Stimulated activated CD8-positive, alpha-beta memory T cell treated with anti-CD3 and anti-CD28 coated beads, Interleukin-4, amount 100 ng/mL, for 24 hours (primary cell): ENCODE measurements around the gene GRPEL1.

Experiments
- DNase-seq: peaks from one replicate; pipeline ENCODE4 v3.0.0-alpha.2; 2020; ENCODE audit warnings: low read depth

The GRPEL1 gene

DNA sequence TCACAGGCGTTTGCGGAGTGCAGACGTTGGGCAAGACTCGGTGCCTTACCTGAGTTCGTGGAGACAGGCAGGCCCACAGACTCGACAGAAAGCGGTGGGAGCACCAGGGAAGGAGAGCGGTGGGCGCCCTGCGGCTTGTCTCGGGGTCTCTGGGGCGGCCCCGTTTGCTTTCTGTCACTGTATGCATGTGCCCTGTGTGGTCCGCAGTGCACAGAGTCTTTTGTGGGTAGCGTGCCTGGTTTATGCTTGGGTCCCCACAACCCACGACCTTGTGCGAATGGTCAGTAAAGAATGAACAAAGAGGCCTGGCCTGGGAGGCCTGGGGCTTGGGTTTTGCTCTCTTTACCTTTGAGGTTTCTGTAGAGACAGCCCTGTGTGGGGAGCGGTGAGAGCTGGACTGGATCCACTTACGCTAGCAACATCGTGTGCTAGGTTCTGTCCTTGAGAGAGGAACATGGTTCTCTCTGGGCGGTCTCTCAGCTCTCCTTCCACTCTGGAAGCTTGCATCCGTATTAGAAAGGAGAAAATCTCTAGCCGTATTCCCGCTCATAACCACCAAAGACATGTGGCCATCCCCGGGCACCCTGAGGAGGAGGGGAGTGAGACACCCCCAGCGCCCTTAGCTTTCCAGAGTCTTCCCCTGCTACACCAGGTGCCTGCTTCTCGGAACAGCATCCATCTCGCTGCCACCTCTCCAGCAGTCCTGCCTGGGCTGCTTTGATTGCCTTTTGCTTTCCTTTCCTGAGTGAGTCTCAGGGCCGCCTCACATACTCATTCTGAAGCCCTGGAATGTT is 23.5 kb downstream of the GRPEL1 start:
- DNase-seq, result no peak

DNA sequence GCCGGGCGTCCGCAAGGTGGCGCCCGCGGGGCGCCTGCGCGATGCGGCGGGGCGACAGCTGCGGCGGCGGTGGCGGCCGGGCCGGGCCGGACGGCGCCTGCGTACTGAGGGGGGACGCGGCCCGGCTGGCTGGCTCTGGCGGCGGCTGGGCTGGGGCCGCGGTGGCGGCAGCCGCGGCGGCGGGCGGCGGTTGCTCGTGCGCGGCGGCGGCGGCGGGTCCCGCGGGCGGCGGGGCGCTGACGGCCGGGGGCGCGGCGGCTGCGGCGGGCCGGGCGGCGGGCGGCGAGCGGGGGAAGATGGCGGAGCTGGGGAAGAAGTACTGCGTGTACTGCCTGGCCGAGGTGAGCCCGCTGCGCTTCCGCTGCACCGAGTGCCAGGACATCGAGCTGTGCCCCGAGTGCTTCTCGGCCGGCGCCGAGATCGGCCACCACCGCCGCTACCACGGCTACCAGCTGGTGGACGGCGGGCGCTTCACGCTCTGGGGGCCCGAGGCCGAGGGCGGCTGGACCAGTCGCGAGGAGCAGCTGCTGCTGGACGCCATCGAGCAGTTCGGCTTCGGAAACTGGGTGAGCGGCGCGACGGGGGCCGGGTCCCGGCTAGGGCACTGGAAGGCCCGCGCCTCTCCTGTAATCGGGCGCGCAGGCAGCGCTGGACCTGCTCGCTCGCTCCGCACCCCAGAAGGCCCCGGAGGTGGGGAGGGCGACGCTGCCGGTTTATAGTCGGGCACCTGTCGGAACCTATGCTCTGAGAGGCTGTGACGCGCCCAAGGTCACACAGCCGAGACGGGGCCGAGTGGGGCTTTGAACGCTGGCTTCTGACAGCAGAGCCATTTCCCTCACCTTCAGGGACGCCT is 24.4 kb downstream of the GRPEL1 start, which contains the start of gene TADA2B:
Gene TADA2B (plus strand): TSS at position 89 of the 853 bp plus-strand sequence. CDS start 208 bp downstream, at position 297.
- peak; percentile 29 for DNase-seq

DNA sequence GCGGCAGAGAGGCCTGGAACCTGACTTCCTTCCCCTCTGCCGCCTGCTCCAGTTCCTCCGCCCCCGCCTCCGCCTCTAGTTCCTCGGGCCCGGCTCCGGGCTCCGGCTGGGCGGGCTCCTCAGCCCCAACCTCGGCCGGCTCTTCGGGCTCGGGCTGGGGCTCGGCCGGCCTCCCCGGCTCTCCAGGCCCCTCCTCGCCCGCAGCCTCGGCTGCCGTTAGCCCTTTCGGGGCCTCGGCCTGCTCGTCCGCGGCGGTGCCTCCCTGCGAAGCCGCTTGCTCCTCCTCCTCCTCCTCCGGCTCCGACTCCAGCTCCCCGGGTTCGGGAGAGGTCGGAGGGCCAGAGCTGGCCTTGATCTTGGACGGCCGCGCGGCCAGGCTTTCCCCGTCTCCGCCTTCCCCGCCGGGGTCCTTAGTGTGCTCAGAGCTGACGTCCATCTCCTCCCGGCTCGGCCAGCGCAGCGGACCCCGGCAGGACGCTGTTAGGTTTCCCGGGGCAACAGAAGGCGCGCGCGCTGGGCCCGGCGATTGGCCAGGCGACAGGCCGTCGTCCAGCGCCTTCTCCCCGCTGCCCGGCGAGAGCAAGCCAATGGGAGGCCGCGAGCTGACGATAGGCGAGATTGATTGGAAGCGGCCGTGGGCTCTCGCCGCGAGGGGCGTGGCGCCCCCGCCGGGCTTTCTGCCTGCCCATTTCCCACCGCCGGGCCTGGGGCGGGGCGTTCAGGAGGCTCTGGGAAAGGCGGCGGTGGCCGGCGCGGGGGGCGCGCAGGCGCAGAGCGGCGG is 25.2 kb downstream of the GRPEL1 start:
- peak; percentile 92 for DNase-seq

DNA sequence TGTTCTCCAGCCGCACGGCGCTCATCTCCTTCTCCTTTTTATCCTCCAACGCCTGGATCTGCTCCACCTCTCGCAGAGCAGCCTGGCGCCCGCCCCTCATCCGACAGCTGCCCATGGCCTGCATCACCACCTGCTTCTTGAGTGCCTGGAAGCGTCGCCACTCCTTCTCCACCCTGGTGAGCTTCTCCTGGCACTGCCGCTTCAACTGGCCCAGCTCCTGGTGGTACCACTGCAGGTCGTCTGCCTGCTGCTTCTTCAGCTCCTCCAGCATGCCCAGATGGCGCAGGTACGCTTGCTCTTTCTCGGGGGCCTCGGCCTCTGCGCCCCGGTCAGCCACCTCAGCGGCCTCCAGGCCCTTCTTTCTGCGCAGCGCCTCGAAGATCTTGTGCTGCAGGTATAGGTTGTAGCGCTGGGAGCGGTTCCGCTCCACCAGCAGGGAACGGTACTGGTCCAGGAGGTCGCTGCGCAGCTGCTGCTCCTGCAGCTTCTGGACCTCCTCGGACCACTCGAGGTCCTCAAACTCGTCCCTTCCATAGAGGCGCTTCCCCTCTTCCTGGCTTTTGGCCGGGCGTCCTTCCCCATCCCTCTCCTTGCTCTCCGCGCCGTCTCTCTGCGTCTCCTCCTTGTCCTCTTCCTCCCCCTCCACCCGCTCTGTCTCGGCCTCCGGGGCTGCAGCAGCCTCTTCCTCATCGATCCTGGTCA is 25.9 kb downstream of the GRPEL1 start:
- DNase-seq, result no peak

DNA sequence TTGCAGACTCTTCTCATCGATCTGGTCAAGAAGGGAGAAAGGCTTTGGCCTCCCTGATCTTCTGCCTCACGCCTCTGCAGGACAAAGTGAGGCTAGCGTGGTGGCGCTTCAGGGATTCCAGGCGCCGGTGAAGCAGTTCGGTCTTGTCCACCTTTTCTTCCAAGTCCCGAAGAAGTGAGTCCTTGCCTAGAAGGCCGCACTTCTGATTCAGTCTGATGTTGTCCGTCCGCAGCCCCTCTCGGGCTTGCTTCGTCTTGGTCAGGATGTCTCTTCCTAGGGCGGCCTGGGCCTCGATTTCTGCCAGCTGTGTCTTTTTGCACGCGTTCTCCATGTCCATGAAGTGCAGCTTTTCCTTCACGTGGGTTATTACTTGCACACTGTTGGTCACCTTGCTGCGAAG is 26.6 kb downstream of the GRPEL1 start:
- no peak for DNase-seq

DNA sequence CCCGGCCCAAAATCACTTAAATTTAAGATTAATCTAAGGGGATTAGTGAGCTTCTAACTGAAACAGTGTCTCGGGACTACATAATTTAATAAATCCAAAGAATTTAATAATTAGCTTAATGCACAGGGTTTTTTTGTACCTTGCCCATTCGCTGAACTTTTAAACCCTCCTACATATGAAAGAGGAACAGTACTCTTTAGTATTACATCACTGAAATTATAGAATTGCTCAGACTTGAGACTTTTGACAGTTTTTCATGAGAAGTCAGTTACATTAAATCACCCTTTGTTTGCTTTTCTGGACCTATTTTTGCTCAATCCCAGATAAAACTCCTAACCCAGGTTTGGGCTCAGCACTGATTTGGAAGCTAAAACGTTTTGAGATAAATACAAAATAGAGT is 27.1 kb downstream of the GRPEL1 start:
- DNase-seq, result no peak

DNA sequence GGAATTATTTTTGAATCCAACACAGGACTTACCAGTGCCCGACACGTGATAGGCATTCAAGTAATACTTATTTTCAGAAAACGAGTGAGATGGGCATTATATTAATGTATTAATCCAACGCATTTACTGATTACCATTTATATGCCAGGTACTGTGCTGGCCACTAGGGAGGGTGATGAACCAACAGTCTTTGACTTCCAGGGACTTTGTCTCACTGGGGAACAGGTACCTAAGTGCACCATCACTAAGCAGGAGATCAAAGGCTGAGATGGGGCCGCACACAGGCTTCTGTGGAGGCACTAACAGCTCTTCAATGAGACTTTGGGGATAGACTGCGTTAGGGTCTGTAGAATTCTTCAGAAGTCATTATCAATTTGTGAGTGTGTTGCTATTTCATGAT is 30.4 kb downstream of the GRPEL1 start:
- DNase-seq, result no peak

DNA sequence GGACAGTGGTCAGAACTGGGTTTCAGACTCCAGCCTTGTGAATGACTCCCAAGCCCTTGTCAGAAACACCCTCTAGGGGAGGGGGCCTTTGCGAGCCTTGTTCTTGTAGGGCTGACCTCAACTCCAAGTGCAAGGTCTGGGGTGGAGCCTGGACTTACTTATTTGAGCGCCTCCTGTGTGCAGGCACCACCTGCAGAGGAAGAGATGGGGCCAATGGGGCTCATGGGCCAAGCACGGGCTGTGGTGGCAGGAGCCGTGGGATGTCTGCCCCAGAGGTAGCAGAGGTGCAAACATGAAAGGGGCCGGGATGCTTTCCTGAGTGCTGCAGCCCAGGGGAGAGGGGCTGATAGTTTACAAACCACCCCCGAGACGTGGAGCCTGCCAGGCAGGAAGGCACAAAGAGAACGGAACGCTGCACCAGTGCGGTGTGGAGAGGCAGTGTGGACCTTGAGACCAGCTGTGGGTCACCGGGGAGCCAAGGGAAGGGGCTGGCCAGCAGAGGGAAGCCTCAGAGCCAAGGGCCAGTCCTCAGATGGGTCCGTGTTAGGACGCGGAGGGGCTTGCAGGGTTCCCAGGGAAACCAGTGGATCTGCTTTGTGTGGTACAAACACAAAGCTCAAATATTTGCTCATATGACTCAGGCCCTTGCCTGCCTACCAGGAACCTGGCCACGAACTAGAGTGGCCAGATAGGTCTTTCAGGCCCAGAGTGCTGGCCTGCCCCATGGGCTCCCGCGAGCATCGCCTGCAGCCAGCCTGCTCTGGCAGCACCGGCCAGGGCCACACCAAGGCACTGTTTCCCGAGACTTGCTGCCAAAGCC is 33.4 kb downstream of the GRPEL1 start:
- DNase-seq, result no peak

DNA sequence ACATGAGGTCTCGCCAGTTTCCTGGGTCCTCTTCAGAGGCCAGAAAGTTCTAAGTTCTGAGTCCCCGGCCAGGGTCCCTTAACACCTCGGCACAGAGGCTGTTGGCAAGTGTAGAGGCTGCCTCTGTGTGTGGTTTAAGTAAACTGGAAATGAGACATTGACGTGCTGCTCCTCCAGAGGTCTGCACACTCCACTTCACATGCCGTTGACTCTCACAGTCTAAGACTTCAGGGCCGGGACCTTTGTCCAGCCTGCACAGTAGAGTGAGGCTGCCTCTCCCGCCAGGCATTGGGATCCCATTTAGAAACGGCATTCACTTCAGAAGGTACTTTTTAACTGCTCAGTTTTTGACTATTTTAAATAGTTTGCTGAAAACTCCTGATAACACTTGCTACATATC is 35.3 kb downstream of the GRPEL1 start:
- DNase-seq, result no peak

DNA sequence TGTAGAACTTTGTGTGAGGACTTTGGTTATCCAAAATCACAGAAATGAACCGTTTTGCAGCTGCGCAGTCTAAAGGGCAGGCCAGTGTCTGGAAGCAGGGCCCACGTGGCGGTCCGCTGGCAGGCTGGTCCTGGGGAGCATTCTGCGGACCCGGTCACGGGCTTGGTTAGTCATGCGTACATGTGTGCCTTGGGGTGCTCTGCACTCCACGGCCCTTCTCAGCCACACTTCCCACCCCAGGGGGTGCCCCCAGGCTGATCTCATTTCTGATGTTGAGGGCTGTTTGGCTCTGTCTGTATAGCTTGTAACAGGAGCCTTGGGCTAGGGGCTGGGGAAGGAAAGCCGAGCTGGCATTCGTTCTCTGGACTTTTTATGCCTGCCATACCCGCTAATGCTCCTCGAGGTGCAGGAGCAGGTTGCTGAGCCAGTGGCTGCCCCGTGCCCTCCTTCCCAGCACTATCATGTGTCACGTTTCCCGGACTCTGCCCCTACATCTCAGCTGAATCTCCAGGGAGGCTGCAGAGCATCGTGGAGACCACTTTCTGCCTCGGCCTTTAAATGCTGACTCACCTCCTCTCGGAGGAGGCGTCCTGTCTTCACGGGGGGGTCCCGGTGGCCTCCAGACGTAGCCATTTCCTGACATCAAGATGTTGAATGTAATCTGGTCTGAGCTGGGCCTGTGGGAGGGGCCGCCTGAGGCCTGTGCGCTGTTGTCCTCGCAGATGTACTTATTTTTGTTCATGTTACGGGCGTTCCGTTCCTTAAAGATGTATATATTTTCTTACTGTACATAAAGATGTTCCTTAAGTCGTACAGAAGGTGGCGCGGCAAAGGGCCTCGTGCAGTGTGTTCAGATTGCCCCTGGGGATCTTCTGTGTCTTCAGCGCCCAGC is 36.1 kb downstream of the GRPEL1 start:
- DNase-seq, result no peak

DNA sequence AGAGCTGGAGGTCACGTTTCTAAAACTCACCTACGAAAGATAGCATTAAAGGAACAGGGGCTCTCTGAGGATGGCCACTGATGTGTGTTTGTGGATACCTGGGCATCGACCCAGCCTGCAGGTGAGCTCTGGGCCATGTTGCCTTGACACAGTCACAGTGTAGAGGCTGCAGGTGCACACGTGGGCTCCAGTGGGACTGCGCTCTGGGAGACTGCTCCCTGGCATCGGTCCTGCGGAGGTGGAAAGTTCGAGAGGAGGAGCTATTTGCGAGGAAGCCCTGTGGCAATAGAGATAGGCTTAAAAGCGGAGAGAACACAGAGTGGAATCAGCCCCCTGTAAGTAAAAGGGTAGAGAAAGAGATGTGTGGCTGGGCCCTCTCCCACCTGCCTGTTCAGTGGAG is 37.0 kb downstream of the GRPEL1 start:
- no peak for DNase-seq

DNA sequence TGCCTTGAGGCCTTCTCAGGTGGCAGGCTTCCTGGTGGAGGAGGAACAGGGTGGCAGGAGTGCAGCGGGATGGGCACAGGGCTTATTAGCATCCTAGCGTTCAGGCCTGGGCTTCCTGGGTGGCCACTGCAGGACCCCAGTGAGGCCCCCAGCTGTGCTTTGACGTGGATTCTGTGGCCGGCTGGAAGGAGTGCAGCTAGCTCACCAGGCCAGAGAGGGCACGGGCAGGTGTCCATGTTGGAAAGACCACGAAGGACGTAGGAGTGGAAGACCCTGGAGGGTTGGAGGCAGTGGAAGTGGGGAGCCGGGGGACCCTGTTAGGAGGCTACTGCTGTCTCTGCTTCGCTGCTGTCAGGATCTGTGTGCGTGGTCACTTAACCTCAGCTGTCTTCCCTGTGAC is 37.9 kb downstream of the GRPEL1 start:
- DNase-seq, result no peak

DNA sequence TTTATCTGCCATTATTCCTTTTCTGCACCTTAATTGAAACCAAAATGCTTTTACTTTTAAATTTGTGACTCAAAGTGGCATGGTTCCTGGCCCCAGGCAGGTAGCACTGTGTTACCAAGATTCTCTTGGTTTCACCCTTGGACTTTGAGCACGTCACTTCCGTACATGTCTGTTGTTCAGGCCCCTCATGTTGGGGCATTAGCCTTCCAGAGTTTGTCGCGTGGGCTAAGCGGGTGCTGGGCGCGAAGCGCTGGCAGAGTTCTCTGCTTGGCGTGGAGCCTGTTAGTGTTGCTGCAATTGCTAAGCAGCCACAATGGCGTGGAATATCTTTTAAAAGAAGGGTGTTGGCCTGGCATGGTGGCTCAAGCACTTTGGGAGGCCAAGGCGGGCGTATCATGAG is 38.7 kb downstream of the GRPEL1 start:
- no peak for DNase-seq

DNA sequence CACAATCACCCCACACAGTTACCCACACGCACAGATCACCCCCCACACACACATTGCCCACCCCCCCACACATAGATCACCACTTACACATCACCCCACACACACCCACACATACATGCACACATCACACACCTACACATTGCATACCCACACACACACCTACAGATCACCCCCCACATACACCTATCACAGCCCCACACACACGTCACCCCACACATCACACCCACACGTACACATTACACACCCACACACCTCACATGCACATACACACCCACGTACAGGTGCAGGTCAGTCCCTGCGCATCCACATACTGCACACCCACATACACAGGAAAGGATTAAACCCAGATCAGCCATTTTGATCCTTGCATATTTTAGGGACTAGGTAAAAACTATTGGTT is 40.0 kb downstream of the GRPEL1 start:
- no peak for DNase-seq

DNA sequence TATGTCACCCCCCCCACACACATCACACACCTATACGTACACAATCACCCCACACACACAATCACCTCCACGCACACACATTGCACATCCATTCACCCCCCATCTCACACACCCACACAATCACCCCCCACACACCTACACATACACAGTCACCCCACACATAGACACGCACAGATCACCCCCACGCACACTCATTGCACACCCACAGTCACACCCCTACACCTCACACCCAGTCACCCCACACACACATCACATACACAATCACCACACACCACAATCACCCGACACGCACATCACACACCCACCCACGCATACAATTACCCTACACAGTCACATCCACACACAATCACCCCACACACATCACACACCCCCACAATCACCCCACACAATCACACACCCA is 40.6 kb downstream of the GRPEL1 start:
- DNase-seq, result no peak

DNA sequence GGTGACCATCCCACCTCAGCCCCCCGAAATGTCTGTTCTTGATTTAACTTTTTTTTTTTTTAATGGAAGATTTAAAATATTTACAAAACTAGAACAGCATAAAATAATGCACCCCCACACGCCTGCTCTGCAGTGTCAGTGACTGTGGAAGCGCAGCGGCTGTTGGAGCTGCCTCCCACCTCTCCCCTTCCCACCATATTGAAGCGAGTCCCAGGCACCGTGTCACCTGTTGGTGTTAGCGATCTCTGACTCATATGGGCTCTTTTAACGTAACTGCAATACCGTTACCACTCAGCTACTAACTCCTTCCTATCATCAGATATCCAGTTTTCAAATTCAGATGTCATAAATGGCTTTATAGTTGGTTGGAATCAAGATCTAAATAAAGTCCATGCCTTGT is 41.8 kb downstream of the GRPEL1 start:
- DNase-seq, result no peak

DNA sequence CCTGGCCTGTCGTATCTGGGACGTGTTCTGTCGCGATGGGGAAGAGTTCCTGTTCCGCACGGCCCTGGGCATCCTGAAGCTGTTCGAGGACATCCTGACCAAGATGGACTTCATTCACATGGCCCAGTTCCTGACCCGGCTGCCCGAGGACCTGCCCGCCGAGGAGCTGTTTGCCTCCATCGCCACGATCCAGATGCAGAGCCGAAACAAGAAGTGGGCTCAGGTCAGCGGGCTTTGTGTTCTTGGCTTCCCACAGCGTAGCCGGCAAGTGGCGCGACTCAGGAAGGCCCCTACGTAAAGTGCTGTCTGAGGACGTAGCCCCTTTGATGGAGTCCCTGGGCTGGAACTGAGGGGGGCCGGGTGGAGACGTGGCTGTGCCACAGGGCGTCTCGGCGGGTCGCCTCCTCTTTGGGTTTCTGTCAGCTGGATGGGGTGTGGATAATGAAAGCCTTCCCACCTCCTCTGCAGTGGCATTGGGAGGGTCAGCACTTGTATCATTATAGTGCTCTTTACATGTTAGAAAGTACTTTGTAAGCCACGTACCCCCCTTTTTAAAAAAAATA is 42.7 kb downstream of the GRPEL1 start:
- no peak for DNase-seq

DNA sequence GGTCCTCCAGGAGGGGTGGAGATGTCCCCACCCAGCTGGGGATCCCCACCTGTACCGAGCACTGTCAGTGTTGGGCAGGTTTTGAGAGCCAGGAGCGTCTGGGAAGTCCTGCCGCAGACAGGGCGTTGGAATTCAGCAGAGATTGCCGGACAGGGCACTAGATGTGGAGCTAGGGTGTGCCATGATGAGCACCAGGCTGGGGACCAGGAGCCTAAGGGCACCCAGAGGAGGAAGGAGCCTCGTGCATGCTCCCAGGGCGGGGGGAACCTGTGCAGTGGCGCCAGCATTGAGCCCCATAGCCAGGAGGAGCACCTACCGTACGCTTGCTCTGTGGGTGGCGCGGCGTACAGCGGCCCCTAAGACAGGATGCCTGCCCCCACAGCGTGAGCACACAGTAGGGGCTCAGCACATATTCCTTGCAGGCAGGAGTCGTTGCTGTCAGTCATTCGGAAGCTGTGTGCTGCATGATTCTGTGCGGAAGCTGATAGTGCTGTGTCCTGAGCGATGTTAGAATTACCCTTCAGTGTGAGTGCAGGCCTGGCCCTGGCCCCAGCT is 43.5 kb downstream of the GRPEL1 start:
- DNase-seq, result no peak

DNA sequence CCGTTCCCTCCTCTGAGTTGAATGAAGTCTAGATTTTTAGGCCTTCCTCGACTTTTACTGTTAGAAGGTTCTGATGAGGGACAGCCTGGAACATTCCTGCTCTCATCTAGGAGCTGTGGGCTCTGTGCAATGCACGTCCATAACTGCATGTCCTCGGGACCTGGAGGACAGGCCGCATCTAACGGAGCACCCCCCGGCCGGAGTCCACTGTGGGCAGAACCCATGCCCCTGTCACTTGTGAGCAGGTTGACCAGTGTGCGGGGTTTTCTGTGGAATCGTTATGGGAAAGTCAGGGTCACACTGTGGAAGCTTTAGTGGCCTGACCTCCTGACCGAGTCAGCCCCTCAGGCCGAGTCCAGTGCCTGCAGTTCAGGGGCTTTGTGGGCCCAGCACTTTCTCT is 44.0 kb downstream of the GRPEL1 start:
- DNase-seq, result no peak
